Subcutaneous abdominal adipose tissue (tissue), 5 donors: Measurements from ENCODE around the gene RFNG.

Experiments used
- H3K27ac ChIP-seq: one replicate; pipeline ENCODE4 v1.7.0; 2013; ENCODE audit warnings: low read depth, mild to moderate bottlenecking, inconsistent platforms, low read length, moderate library complexity
- H3K27me3 ChIP-seq, 5 donors: one replicate each; pipeline ENCODE4 v1.7.0; 2013; ENCODE audit warnings: low read length in 5 of 5, inconsistent platforms in 1 of 5; ENCODE audit not compliant: control insufficient read depth in 5 of 5, insufficient read depth in 4 of 5
- H3K36me3 ChIP-seq, 5 donors: one replicate each; pipeline ENCODE4 v1.7.0; 2013; ENCODE audit warnings: low read length in 5 of 5; ENCODE audit not compliant: control insufficient read depth in 5 of 5, insufficient read depth in 5 of 5
- H3K4me1 ChIP-seq, 5 donors: one replicate each; pipeline ENCODE4 v1.7.0; 2013; ENCODE audit warnings: low read length in 5 of 5, mild to moderate bottlenecking in 3 of 5, moderate library complexity in 1 of 5; ENCODE audit not compliant: control insufficient read depth in 5 of 5, insufficient read depth in 5 of 5
- H3K4me3 ChIP-seq, 5 donors: one replicate each; pipeline ENCODE4 v1.7.0; 2013; ENCODE audit warnings: low read length in 5 of 5, low read depth in 1 of 5
- H3K9ac ChIP-seq, 5 donors: one replicate each; pipeline ENCODE4 v1.7.0; 2013; ENCODE audit warnings: low read length in 5 of 5, mild to moderate bottlenecking in 4 of 5, moderate library complexity in 3 of 5
- H3K9me3 ChIP-seq, 5 donors: one replicate each; pipeline ENCODE4 v1.7.0; 2013; ENCODE audit warnings: low read length in 5 of 5; ENCODE audit not compliant: control insufficient read depth in 5 of 5
- donor health status: healthy.
- donor health status: healthy.
- donor health status: healthy.
- donor health status: healthy.
- donor health status: healthy.

RFNG gene

GRCh38 chr17:82083009-82083408, 31.4 kb upstream of the RFNG start:
- H3K9ac ChIP-seq: no peak overlapping the region
- H3K4me3 ChIP-seq: no peak overlapping the region
- H3K27ac ChIP-seq: no peak overlapping the region
- peaks cover 0 to 94% (median 88%) of the 10 kb centered on the region in 5 donors for H3K36me3 ChIP-seq
- peaks cover 0 to 41% (median 7%) of the 10 kb centered on the region in 5 donors for H3K4me1 ChIP-seq
- H3K27me3 ChIP-seq: no peaks in the 10 kb centered on the region
- no peaks in the 10 kb centered on the region for H3K9me3 ChIP-seq

GRCh38 chr17:82082456-82082855, 30.8 kb upstream of the RFNG start:
- no peak overlapping the region for H3K9ac ChIP-seq
- H3K27me3 ChIP-seq: no peaks in the 10 kb centered on the region
- no peak overlapping the region for H3K4me3 ChIP-seq
- H3K36me3 ChIP-seq: peaks cover 0 to 91% (median 83%) of the 10 kb centered on the region in 5 donors
- peaks cover 0 to 35% (median 7%) of the 10 kb centered on the region in 5 donors for H3K4me1 ChIP-seq
- H3K9me3 ChIP-seq: no peaks in the 10 kb centered on the region
- no peak overlapping the region for H3K27ac ChIP-seq

GRCh38 chr17:82081966-82082365, 30.4 kb upstream of the RFNG start:
- Histone ChIP-seq H3K4me1 (peaks cover 0 to 32% (median 7%) of the 10 kb centered on the region in 5 donors), H3K36me3 (peaks cover 0 to 86% (median 79%) of the 10 kb centered on the region in 5 donors), H3K27me3 (no peaks in the 10 kb centered on the region), H3K4me3 (no peak overlapping the region), H3K9ac (no peak overlapping the region), H3K9me3 (no peaks in the 10 kb centered on the region), H3K27ac (no peak overlapping the region)

- Histone ChIP-seq H3K9ac (no peak overlapping the region), H3K9me3 (no peaks in the 10 kb centered on the region), H3K27ac (no peak overlapping the region), H3K27me3 (no peaks in the 10 kb centered on the region), H3K4me3 (no peak overlapping the region), H3K36me3 (peaks cover 0 to 82% (median 75%) of the 10 kb centered on the region in 5 donors), H3K4me1 (peaks cover 0 to 28% (median 7%) of the 10 kb centered on the region in 5 donors)
These were observed 29.9 kb upstream of the RFNG start for GRCh38 chr17:82081546-82081945.

DNA sequence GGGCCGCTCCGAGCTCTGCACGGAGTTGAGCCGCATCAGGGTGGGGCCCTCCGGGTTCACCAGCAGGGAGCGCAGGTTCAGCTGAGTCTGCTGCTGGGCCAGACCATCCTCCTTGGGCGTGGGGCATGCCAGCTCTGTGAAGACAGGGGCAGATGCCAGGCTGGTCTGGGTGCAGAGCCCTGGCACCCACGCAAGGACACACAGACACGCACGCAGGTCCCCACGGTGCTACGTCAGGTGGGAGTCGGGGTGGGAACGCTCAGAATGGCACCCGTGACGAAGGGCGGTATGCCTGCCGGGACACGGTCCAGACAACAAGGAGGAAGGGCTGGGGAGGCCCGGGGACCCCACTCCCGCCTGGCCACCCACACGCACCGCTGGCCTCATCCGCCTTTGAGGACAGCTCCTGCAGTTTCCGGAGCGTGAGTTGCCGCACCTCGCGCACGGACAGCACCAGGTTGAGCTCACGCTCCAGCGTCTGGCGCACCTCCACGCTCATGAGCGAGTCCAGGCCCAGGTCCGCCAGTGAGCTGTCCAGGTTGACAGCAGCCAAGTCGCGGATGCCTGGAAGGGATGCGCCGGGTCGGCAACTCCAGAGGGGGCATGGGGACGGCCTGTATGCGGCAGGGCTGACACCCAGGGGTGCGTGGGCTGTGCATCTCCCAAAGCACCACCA, 29.3 kb upstream of the RFNG start:
- Histone ChIP-seq H3K9me3 (no peaks in the 10 kb centered on the region), H3K27ac (no peak overlapping the region), H3K27me3 (no peaks in the 10 kb centered on the region), H3K4me3 (no peak overlapping the region), H3K9ac (no peak overlapping the region), H3K36me3 (peaks cover 0 to 75% (median 68%) of the 10 kb centered on the region in 5 donors), H3K4me1 (peaks cover 0 to 24% (median 7%) of the 10 kb centered on the region in 5 donors)

DNA sequence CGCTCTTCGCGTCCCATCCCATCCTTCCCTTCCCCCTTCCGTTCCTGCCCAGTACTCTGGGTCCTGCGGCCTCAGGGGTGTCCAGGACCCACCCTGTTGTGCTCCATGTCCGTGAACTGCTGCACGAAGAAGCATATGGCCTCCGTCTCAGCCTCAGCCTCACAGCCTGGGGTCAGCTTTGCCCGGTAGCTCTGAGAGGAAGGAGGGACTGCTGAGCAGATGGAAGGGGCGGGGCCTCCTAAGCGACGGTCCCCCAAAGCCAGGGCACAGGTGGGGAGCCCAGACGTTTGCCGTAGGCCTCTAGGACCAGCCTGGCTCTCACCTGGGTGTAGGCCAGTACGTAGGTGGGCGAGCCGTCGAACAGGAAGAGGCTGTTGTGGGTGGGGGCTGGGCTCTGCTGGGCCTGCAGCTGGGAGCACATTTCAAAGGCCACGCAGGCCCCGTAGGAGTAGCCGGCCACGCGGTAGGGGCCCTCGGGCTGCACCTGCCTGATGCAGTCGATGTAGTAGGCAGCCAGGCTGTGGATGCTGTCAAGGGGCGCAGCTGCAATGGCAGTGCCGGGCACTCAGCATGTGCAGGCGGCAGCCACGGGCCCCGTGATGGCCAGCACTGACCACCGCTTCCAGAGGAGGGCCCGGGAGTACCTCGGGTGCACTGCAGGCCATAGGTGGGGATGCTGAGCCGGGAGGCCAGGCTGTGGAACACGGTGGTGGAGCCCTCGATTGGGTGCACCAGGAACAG, 28.6 kb upstream of the RFNG start:
- Histone ChIP-seq H3K36me3 (peaks cover 0 to 68% (median 61%) of the 10 kb centered on the region in 5 donors), H3K9me3 (no peaks in the 10 kb centered on the region), H3K27ac (no peak overlapping the region), H3K9ac (no peak overlapping the region), H3K4me1 (peaks cover 0 to 18% (median 7%) of the 10 kb centered on the region in 5 donors), H3K4me3 (no peak overlapping the region), H3K27me3 (no peaks in the 10 kb centered on the region)

- H3K27ac ChIP-seq: no peak overlapping the region
- H3K36me3 ChIP-seq: peaks cover 0 to 58% (median 50%) of the 10 kb centered on the region in 5 donors
- H3K9me3 ChIP-seq: no peaks in the 10 kb centered on the region
- no peak overlapping the region for H3K9ac ChIP-seq
- peaks cover 0 to 15% (median 7%) of the 10 kb centered on the region in 5 donors for H3K4me1 ChIP-seq
- H3K4me3 ChIP-seq: no peak overlapping the region
- H3K27me3 ChIP-seq: no peaks in the 10 kb centered on the region
These were observed 27.5 kb upstream of the RFNG start for GRCh38 chr17:82079001-82079677.

DNA sequence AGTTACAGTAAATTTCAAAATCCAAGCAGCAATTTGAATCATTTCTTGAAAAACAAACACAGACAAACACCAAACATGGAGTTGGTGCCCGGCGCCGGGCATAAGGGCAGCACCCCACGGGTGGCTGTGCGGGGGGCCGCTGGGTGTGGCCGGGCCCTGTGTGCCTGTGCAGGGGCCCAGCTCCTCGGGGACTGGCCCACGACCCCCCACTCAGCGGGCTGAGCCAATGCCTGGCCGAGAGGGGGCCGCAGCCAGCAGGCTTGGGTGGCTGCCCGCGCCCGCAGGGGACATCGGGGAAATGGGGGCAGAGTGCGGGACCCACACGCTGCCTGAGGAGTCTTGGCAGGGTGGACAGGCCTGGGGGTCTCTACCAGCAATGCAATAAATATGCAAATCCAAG, 26.8 kb upstream of the RFNG start:
- Histone ChIP-seq H3K9me3 (no peaks in the 10 kb centered on the region), H3K27me3 (no peaks in the 10 kb centered on the region), H3K4me1 (peaks cover 0 to 15% (median 5%) of the 10 kb centered on the region in 5 donors), H3K9ac (no peak overlapping the region), H3K27ac (no peak overlapping the region), H3K36me3 (peaks cover 0 to 50% (median 43%) of the 10 kb centered on the region in 5 donors), H3K4me3 (no peak overlapping the region)

- peaks cover 0 to 44% (median 37%) of the 10 kb centered on the region in 5 donors for H3K36me3 ChIP-seq
- H3K4me1 ChIP-seq: peaks cover 0 to 15% (median 4%) of the 10 kb centered on the region in 5 donors
- H3K27ac ChIP-seq: no peak overlapping the region
- no peaks in the 10 kb centered on the region for H3K27me3 ChIP-seq
- H3K9ac ChIP-seq: no peak overlapping the region
- no peaks in the 10 kb centered on the region for H3K9me3 ChIP-seq
- no peak overlapping the region for H3K4me3 ChIP-seq
These were observed 26.2 kb upstream of the RFNG start for GRCh38 chr17:82077617-82078358.
